ENCODE data around the gene FRMD4A. TPM values are rescaled to one million over a fixed set of nuclear protein-coding genes. Genes with fewer than 3 reads are reported as not detected.
A peak's percentile ranks its signal among the peaks of the same experiment; 100 is the strongest.

The FRMD4A gene
- total RNA-seq, 2 experiments from 2014 or later, result 0.82 to 0.94 TPM

DNA sequence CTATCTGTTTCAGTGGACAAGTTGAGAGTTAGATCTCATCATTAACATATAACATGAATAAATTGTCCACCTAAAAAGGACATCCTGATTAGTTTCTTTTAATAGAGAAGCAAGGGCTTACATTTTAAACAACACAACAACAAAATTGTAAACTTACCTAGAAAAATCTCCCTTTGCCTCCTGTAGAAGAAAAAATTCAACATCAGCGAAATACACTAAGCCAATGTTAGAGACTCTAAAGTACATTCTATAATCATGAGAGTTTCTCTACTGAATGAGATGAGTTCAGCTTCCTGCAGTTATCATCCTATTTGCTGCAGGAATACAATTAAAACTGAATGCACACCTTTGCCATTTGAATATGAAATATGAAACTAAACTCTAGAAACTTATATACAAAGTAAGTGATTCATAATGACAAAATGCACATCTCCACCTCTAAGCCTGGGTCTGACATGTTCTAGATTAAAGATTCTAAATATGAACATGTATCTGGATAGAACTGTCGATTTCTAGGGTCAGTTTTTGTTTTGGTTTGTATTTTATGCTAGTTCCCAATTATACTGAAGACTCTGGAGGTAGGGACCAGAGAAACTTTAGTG, 569.1 kb downstream of the FRMD4A start:
- ATAC-seq (no peak), DNase-seq (no peak)
- Mint-ChIP-seq H3K27me3 (ENCODE audit: low read depth) (peaks cover 2% of the 10 kb centered on the region), H3K27ac (no peak overlapping the region), H3K9me3 (ENCODE audit: insufficient read depth) (no peaks in the 10 kb centered on the region), H3K4me1 (ENCODE audit: low read depth) (peaks cover 11% of the 10 kb centered on the region), H3K36me3 (ENCODE audit: low read depth) (peaks cover 1% of the 10 kb centered on the region), H3K4me3 (no peak overlapping the region)
- CTCF ChIA-PET, result interaction anchor here (1.1 kb wide), 1 partner anchor 102 kb away, joined by 5 read pairs; no protein-coding TSS in a partner anchor
- POLR2A ChIA-PET, result no interaction called here

- ChIA-PET CTCF (no interaction called here), POLR2A (no interaction called here)
- H3K27ac Mint-ChIP-seq, result no peak overlapping the region
- DNase-seq (no peak), ATAC-seq (no peak)
- H3K36me3 Mint-ChIP-seq (ENCODE audit: low read depth), result peaks cover 1% of the 10 kb centered on the region
- no peaks in the 10 kb centered on the region for H3K9me3 Mint-ChIP-seq (ENCODE audit: insufficient read depth)
- H3K4me1 Mint-ChIP-seq (ENCODE audit: low read depth), result peaks cover 11% of the 10 kb centered on the region
- peaks cover 6% of the 10 kb centered on the region for H3K27me3 Mint-ChIP-seq (ENCODE audit: low read depth)
- no peak overlapping the region for H3K4me3 Mint-ChIP-seq
Measured at GRCh38 chr10:13759168-13759567, 571.6 kb downstream of the FRMD4A start.

- H3K9me3 Mint-ChIP-seq (ENCODE audit: insufficient read depth), result no peaks in the 10 kb centered on the region
- H3K36me3 Mint-ChIP-seq (ENCODE audit: low read depth), result peaks cover 1% of the 10 kb centered on the region
- DNase-seq (no peak), ATAC-seq (no peak)
- no peak overlapping the region for H3K27ac Mint-ChIP-seq
- ChIA-PET POLR2A (no interaction called here), CTCF (no interaction called here)
- H3K4me1 Mint-ChIP-seq (ENCODE audit: low read depth), result peaks cover 11% of the 10 kb centered on the region
- no peak overlapping the region for H3K4me3 Mint-ChIP-seq
- H3K27me3 Mint-ChIP-seq (ENCODE audit: low read depth), result peaks cover 6% of the 10 kb centered on the region
Measured at GRCh38 chr10:13758756-13759155, 572.0 kb downstream of the FRMD4A start.

GRCh38 chr10:13758312-13758711, 572.4 kb downstream of the FRMD4A start:
- DNase-seq (no peak), ATAC-seq (no peak)
- POLR2A ChIA-PET, result no interaction called here
- no peaks in the 10 kb centered on the region for H3K9me3 Mint-ChIP-seq (ENCODE audit: insufficient read depth)
- CTCF ChIA-PET, result no interaction called here
- peaks cover 11% of the 10 kb centered on the region for H3K4me1 Mint-ChIP-seq (ENCODE audit: low read depth)
- H3K36me3 Mint-ChIP-seq (ENCODE audit: low read depth), result peaks cover 1% of the 10 kb centered on the region
- H3K27me3 Mint-ChIP-seq (ENCODE audit: low read depth), result peaks cover 6% of the 10 kb centered on the region
- H3K27ac Mint-ChIP-seq, result no peak overlapping the region
- H3K4me3 Mint-ChIP-seq, result no peak overlapping the region

GRCh38 chr10:13754277-13754676, 576.4 kb downstream of the FRMD4A start:
- peaks cover 1% of the 10 kb centered on the region for H3K36me3 Mint-ChIP-seq (ENCODE audit: low read depth)
- H3K27me3 Mint-ChIP-seq (ENCODE audit: low read depth), result peaks cover 18% of the 10 kb centered on the region
- no peak overlapping the region for H3K4me3 Mint-ChIP-seq
- ChIA-PET CTCF (no interaction called here), POLR2A (no interaction called here)
- no peaks in the 10 kb centered on the region for H3K9me3 Mint-ChIP-seq (ENCODE audit: insufficient read depth)
- H3K4me1 Mint-ChIP-seq (ENCODE audit: low read depth), result peaks cover 11% of the 10 kb centered on the region
- no peak for DNase-seq
- no peak for ATAC-seq
- H3K27ac Mint-ChIP-seq, result no peak overlapping the region

GRCh38 chr10:13751191-13751764, 579.4 kb downstream of the FRMD4A start:
- H3K27ac Mint-ChIP-seq, result no peak overlapping the region
- no peak for ATAC-seq
- H3K27me3 Mint-ChIP-seq (ENCODE audit: low read depth), result peaks cover 20% of the 10 kb centered on the region
- no peak overlapping the region for H3K4me3 Mint-ChIP-seq
- DNase-seq, result no peak
- no peaks in the 10 kb centered on the region for H3K36me3 Mint-ChIP-seq (ENCODE audit: low read depth)
- H3K4me1 Mint-ChIP-seq (ENCODE audit: low read depth), result no peaks in the 10 kb centered on the region
- no peaks in the 10 kb centered on the region for H3K9me3 Mint-ChIP-seq (ENCODE audit: insufficient read depth)
- ChIA-PET POLR2A (no interaction called here), CTCF (no interaction called here)

- ChIA-PET CTCF (no interaction called here), POLR2A (no interaction called here)
- no peak overlapping the region for H3K4me3 Mint-ChIP-seq
- DNase-seq (no peak), ATAC-seq (no peak)
- no peaks in the 10 kb centered on the region for H3K36me3 Mint-ChIP-seq (ENCODE audit: low read depth)
- no peaks in the 10 kb centered on the region for H3K9me3 Mint-ChIP-seq (ENCODE audit: insufficient read depth)
- H3K27ac Mint-ChIP-seq, result no peak overlapping the region
- H3K27me3 Mint-ChIP-seq (ENCODE audit: low read depth), result peaks cover 20% of the 10 kb centered on the region
- H3K4me1 Mint-ChIP-seq (ENCODE audit: low read depth), result no peaks in the 10 kb centered on the region
Measured at GRCh38 chr10:13750299-13751190, 580.2 kb downstream of the FRMD4A start.

- ATAC-seq (no peak), DNase-seq (no peak)
- CTCF ChIA-PET, result no interaction called here
- Mint-ChIP-seq H3K9me3 (ENCODE audit: insufficient read depth) (no peaks in the 10 kb centered on the region), H3K27me3 (ENCODE audit: low read depth) (peaks cover 15% of the 10 kb centered on the region), H3K27ac (no peak overlapping the region), H3K4me1 (ENCODE audit: low read depth) (peaks cover 17% of the 10 kb centered on the region), H3K4me3 (no peak overlapping the region), H3K36me3 (ENCODE audit: low read depth) (no peaks in the 10 kb centered on the region)
- POLR2A ChIA-PET, result no interaction called here
Measured at GRCh38 chr10:13745271-13745670, 585.5 kb downstream of the FRMD4A start.

- CTCF ChIA-PET, result no interaction called here
- no peaks in the 10 kb centered on the region for H3K9me3 Mint-ChIP-seq (ENCODE audit: insufficient read depth)
- no peak overlapping the region for H3K27ac Mint-ChIP-seq
- ATAC-seq, result no peak
- peaks cover 17% of the 10 kb centered on the region for H3K4me1 Mint-ChIP-seq (ENCODE audit: low read depth)
- H3K36me3 Mint-ChIP-seq (ENCODE audit: low read depth), result no peaks in the 10 kb centered on the region
- H3K27me3 Mint-ChIP-seq (ENCODE audit: low read depth), result peaks cover 15% of the 10 kb centered on the region
- H3K4me3 Mint-ChIP-seq, result no peak overlapping the region
- POLR2A ChIA-PET, result no interaction called here
- no peak for DNase-seq
Measured at GRCh38 chr10:13743963-13744362, 586.8 kb downstream of the FRMD4A start.

DNA sequence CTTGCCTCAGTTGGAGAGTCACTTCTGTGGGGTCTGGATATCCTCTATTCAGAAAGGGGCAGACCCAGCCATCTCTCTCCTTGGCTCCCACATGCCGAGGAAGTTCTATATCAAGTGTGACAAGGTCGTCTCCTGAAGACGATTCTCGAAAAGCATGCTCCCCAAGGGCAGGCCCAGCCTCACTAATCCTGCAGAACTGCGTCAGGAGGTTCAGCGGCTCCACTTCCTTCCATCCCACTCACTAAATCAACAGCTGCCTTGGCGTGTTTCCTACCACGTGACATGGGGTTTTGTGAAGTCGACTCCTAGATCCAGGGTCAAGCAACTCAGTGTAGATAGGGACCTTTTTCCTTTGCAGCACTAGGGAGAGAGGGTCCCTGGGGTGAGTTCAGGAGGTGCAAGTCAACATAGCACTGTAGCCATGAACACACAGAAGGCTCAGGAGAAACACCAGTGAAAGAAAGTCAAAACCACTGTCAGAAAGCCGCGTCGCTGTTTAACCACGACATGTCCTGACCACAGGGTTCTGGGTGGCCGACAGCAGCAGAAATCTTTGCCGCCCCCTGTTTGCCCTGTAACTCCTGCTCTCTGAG, 587.5 kb downstream of the FRMD4A start:
- Mint-ChIP-seq H3K27ac (peak overlapping the region; percentile 16), H3K27me3 (ENCODE audit: low read depth) (peaks cover 15% of the 10 kb centered on the region), H3K4me3 (peak overlapping the region; percentile 31), H3K36me3 (ENCODE audit: low read depth) (no peaks in the 10 kb centered on the region), H3K9me3 (ENCODE audit: insufficient read depth) (no peaks in the 10 kb centered on the region), H3K4me1 (ENCODE audit: low read depth) (peaks cover 17% of the 10 kb centered on the region)
- ATAC-seq, result peak; percentile 81
- POLR2A ChIA-PET, result no interaction called here
- CTCF ChIA-PET, result no interaction called here
- DNase-seq, result peak; percentile 50

GRCh38 chr10:13741438-13741837, 589.3 kb downstream of the FRMD4A start:
- no peak overlapping the region for H3K27ac Mint-ChIP-seq
- DNase-seq (no peak), ATAC-seq (no peak)
- peaks cover 13% of the 10 kb centered on the region for H3K27me3 Mint-ChIP-seq (ENCODE audit: low read depth)
- no peaks in the 10 kb centered on the region for H3K36me3 Mint-ChIP-seq (ENCODE audit: low read depth)
- no peak overlapping the region for H3K4me3 Mint-ChIP-seq
- CTCF ChIA-PET, result interaction anchor here (1.2 kb wide), 1 partner anchor 8 kb away, joined by 3 read pairs; no protein-coding TSS in a partner anchor
- no peaks in the 10 kb centered on the region for H3K9me3 Mint-ChIP-seq (ENCODE audit: insufficient read depth)
- H3K4me1 Mint-ChIP-seq (ENCODE audit: low read depth), result peaks cover 17% of the 10 kb centered on the region
- POLR2A ChIA-PET, result no interaction called here

DNA sequence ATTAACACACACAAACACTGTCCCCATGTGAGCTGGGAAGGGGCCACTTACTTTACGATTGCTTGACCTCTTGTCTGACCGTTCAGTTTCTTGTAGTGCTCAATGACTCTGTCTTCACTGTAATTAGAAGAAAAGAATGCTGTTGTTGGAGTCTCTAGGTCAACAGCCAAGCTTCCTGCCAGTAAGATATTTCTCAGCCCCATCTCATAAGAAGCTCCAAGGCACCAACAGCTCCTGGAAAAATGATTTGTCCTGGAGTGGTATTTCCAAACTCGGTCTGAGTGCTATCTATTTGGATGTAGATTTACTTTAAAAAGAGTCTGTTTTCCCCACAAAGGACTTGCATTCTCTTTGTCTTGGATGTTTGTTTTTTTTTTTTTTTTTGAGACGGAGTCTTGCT, 590.3 kb downstream of the FRMD4A start:
- no peak overlapping the region for H3K27ac Mint-ChIP-seq
- CTCF ChIA-PET, result interaction anchor here (0.5 kb wide), 1 partner anchor 39 kb away, joined by 4 read pairs; no protein-coding TSS in a partner anchor
- no peaks in the 10 kb centered on the region for H3K9me3 Mint-ChIP-seq (ENCODE audit: insufficient read depth)
- no peak overlapping the region for H3K4me3 Mint-ChIP-seq
- peaks cover 10% of the 10 kb centered on the region for H3K27me3 Mint-ChIP-seq (ENCODE audit: low read depth)
- ATAC-seq (no peak), DNase-seq (no peak)
- H3K4me1 Mint-ChIP-seq (ENCODE audit: low read depth), result peaks cover 17% of the 10 kb centered on the region
- POLR2A ChIA-PET, result no interaction called here
- no peaks in the 10 kb centered on the region for H3K36me3 Mint-ChIP-seq (ENCODE audit: low read depth)

Measured in activated CD8-positive, alpha-beta T cell treated with anti-CD3 and anti-CD28 coated beads, Interleukin-2, amount 10 ng/mL, durations not matched to agents 7 days and 5 days (primary cell).